ENCODE measurements around the gene CAMK2G.

Gene CAMK2G

GRCh38 chr10:73901261-73901660 is 26.9 kb upstream of the CAMK2G start:
- TF ChIP-seq FOXP2 (optimal IDR thresholded peaks at IDR 0.05; ENCODE audit: borderline replicate concordance, extremely low read depth, extremely low read length, insufficient read depth) (no peak), REST (IDR thresholded peaks at IDR 0.05; ENCODE audit: insufficient read depth in 1 of 2, low read depth in 2 of 2, low read length in 2 of 2) (no peak), SIN3A (IDR thresholded peaks at IDR 0.05; ENCODE audit: borderline replicate concordance, insufficient read depth, low read length) (no peak), POLR2AphosphoS5 (IDR thresholded peaks at IDR 0.05; ENCODE audit: low read depth, low read length) (no peak), TAF1 (IDR thresholded peaks at IDR 0.05; ENCODE audit: borderline replicate concordance, insufficient read depth, low read length) (no peak)

GRCh38 chr10:73900064-73900463 is 25.7 kb upstream of the CAMK2G start:
- TF ChIP-seq FOXP2 (optimal IDR thresholded peaks at IDR 0.05; ENCODE audit: borderline replicate concordance, extremely low read depth, extremely low read length, insufficient read depth) (no peak), POLR2AphosphoS5 (IDR thresholded peaks at IDR 0.05; ENCODE audit: low read depth, low read length) (no peak), REST (IDR thresholded peaks at IDR 0.05; ENCODE audit: insufficient read depth in 1 of 2, low read depth in 2 of 2, low read length in 2 of 2) (no peak), SIN3A (IDR thresholded peaks at IDR 0.05; ENCODE audit: borderline replicate concordance, insufficient read depth, low read length) (no peak), TAF1 (IDR thresholded peaks at IDR 0.05; ENCODE audit: borderline replicate concordance, insufficient read depth, low read length) (no peak)

- no peak for TF ChIP-seq POLR2AphosphoS5 (IDR thresholded peaks at IDR 0.05; ENCODE audit: low read depth, low read length)
- no peak for TF ChIP-seq SIN3A (IDR thresholded peaks at IDR 0.05; ENCODE audit: borderline replicate concordance, insufficient read depth, low read length)
- TF ChIP-seq TAF1 (IDR thresholded peaks at IDR 0.05; ENCODE audit: borderline replicate concordance, insufficient read depth, low read length), result no peak
- no peak for TF ChIP-seq REST (IDR thresholded peaks at IDR 0.05; ENCODE audit: insufficient read depth in 1 of 2, low read depth in 2 of 2, low read length in 2 of 2)
- no peak for TF ChIP-seq FOXP2 (optimal IDR thresholded peaks at IDR 0.05; ENCODE audit: borderline replicate concordance, extremely low read depth, extremely low read length, insufficient read depth)
These were observed 25.1 kb upstream of the CAMK2G start for GRCh38 chr10:73899423-73899822.

- TF ChIP-seq REST (IDR thresholded peaks at IDR 0.05; ENCODE audit: insufficient read depth in 1 of 2, low read depth in 2 of 2, low read length in 2 of 2), result no peak
- TF ChIP-seq POLR2AphosphoS5 (IDR thresholded peaks at IDR 0.05; ENCODE audit: low read depth, low read length), result no peak
- TF ChIP-seq TAF1 (IDR thresholded peaks at IDR 0.05; ENCODE audit: borderline replicate concordance, insufficient read depth, low read length), result no peak
- TF ChIP-seq SIN3A (IDR thresholded peaks at IDR 0.05; ENCODE audit: borderline replicate concordance, insufficient read depth, low read length), result no peak
- TF ChIP-seq FOXP2 (optimal IDR thresholded peaks at IDR 0.05; ENCODE audit: borderline replicate concordance, extremely low read depth, extremely low read length, insufficient read depth), result no peak
These were observed 24.5 kb upstream of the CAMK2G start for GRCh38 chr10:73898730-73899410.
